Tibial artery (tissue), 4 donors: ENCODE results near the gene CROCC2.

ENCODE experiments used
- DNase-seq, 2 donors: peaks; one replicate each; pipeline ENCODE4 v3.0.0-alpha.2; 2019
- H3K27ac ChIP-seq, 2 donors: fragments of 200-600 bp; sonication (generic) in 1 of 2; 1 replicate in 1 of 2; 2 replicates in 1 of 2; pipeline ENCODE4 v1.5.1; 2018 to 2019; ENCODE audit warnings: mild to moderate bottlenecking in 1 of 2
- H3K27me3 ChIP-seq, 2 donors: fragments of 200-600 bp; sonication (generic) in 1 of 2; one replicate each; pipeline versions ENCODE4 v1.5.1 to v1.6.0; 2016 to 2019
- H3K36me3 ChIP-seq, 3 donors: fragments of 200-600 bp; sonication (generic) in 2 of 3; one replicate each; pipeline ENCODE4 v1.5.1; 2016 to 2019; ENCODE audit warnings: mild to moderate bottlenecking in 2 of 3
- H3K4me1 ChIP-seq, 4 donors: fragments of 200-600 bp; sonication (generic) in 2 of 4; 1 replicate in 3 of 4; 2 replicates in 1 of 4; pipeline ENCODE4 v1.5.1; 2016 to 2019
- H3K4me3 ChIP-seq, 2 donors: fragments of 200-600 bp; sonication (generic) in 1 of 2; 1 replicate in 1 of 2; 2 replicates in 1 of 2; pipeline ENCODE4 v1.5.1; 2018 to 2019; ENCODE audit warnings: mild to moderate bottlenecking in 2 of 2
- H3K9me3 ChIP-seq, 3 donors: fragments of 200-600 bp; sonication (generic) in 1 of 3; one replicate each; pipeline ENCODE4 v1.5.1; 2016 to 2019
- CTCF ChIP-seq, 2 experiments: fragments of 200-600 bp in 1 of 2; fragments of 450-650 bp in 1 of 2; IDR thresholded peaks; one replicate each; pipeline ENCODE4 v1.5.1; 2017 to 2019; ENCODE audit warnings: antibody characterized with exemption in 2 of 2, mild to moderate bottlenecking in 1 of 2, moderate library complexity in 1 of 2
- intact Hi-C: fragments of 100-400 bp; cut with DNase I; formaldehyde crosslinking; loops from one replicate; pipeline ENCODE4 v1.15.0; 2023; ENCODE audit warnings: low total_unique reads

The CROCC2 gene

GRCh38 chr2:240932724-240933047 lies 26.6 kb downstream of the CROCC2 start:
- no peaks in the 10 kb centered on the region for H3K4me1 ChIP-seq
- no peak for DNase-seq

DNA sequence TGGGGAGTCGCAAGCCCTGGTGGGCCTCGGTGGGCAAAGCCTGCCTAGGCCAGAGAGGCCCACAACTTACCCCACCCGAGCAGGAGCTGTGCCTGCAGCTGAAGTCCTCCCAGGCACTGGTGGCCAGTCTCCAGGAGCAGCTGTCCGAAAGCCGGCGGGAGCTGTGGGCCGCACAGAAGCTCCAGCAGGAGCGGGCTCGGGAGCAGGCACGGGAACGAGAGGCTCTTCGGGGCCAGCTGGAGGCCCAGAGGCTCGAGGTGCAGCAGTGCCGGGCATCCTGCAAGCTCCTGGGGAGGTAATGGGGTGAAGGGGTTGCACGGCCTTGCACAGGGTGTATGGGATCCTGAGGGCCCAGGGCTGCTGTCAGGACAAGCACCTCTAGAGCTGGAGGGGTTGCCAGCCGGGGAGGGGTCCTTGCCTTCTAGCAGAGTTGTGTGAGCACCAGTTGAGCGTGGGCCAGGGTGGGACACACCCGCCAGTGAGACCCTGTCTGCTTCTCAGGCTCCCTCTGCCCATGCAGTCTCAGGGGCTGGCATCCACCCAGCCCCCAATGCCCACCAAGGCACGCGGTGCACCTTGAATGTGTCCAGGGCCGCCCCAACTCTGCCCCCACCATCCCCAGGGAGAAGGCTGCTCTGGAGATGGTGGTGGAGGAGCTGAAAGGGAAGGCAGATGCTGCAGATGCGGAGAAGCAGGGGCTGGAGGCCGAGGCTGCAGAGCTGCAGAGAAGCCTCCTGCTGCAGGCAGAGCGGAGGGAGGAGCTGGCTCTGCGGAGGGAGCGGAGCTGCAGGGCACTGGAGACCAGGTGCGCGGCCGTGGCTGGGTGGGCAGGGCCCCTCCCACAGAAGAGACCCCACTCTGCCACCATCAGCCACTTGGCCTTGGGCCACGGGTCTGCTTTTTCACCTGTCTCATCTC lies 27.2 kb downstream of the CROCC2 start:
- DNase-seq = peak; percentile 13 to 59
- Histone ChIP-seq H3K4me1 (no peaks in the 10 kb centered on the region), H3K27me3 (peaks cover 0 to 36% of the 10 kb centered on the region in 2 donors), H3K36me3 (no peaks in the 10 kb centered on the region), H3K4me3 (no peak overlapping the region), H3K9me3 (peaks cover 0 to 12% (median 9%) of the 10 kb centered on the region in 3 donors), H3K27ac (no peak overlapping the region)
- no peak for TF ChIP-seq CTCF (IDR thresholded peaks at IDR 0.05)
- intact Hi-C loops = no loop called here

More at GRCh38 chr2:240932724-240933047, 26.6 kb downstream of the CROCC2 start:
- Histone ChIP-seq H3K4me3 (no peak overlapping the region), H3K36me3 (no peaks in the 10 kb centered on the region), H3K27me3 (peaks cover 0 to 36% of the 10 kb centered on the region in 2 donors), H3K9me3 (peaks cover 0 to 17% (median 13%) of the 10 kb centered on the region in 3 donors), H3K27ac (no peak overlapping the region)
- intact Hi-C loops = no loop called here
- TF ChIP-seq CTCF (IDR thresholded peaks at IDR 0.05) = no peak

DNA sequence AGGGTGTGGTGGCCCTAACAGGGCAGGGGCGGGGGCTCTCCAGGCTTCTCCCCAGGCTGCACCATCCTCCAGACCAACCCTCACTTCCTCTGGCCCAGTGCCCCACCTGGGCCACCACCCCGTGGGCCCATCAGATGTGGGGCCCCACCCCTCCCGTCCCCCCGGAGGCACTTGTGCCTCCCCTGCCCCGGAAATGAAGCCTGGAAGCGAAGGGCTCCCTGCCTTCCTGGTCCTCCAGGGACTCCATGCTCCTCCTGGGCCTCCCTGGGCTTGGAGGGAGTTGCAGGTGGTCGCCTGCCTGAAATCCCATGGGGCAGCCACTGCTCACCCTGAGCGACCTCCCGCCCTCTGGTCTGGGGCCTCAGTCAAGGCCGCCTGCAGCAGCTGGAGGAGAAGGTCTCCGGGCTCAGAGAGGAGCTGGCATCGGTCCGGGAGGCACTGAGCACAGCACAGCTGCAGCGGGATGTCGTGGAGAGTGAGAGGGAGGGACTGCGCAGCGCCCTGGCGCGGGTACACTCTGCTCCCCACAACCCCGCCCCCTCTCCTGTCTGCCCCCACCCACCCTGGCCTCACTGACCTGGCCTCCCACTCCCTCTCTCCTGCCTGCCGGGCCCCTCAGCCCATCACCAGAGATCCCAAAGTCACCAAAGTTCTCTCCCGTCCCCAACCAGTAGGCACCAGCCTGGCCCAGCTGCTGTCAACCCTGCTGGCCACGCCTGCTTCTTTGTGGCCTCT lies 28.0 kb downstream of the CROCC2 start:
- peaks cover 0 to 36% of the 10 kb centered on the region in 2 donors for H3K27me3 ChIP-seq
- peaks cover 0 to 9% (median 8%) of the 10 kb centered on the region in 3 donors for H3K9me3 ChIP-seq
- DNase-seq = peak in 1 of 2 donors; percentile 62
- no peak for TF ChIP-seq CTCF (IDR thresholded peaks at IDR 0.05)
- no peak overlapping the region for H3K27ac ChIP-seq
- H3K4me1 ChIP-seq = no peaks in the 10 kb centered on the region
- no peak overlapping the region for H3K4me3 ChIP-seq
- H3K36me3 ChIP-seq = no peaks in the 10 kb centered on the region
- intact Hi-C loops = no loop called here

DNA sequence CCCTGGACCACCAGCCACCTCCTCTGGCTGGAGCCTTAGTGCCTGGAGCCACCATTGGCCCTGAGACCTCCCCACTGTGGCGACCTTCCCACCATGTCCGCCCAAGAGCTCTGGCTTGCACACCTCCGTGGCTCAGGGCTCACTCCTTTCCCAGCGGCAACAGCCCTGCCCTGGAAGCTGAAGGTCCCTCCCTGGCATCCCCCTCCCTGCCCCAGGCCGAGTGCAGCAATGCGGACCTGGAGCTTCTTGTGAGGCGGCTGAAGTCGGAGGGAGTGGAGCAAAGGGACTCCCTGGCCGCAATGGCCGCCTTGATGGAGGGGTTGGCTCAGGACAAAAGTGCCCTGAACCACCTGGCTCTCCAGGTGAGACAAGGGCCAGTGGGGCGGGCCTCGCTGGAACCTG lies 28.6 kb downstream of the CROCC2 start:
- intact Hi-C loops = no loop called here
- no peak for TF ChIP-seq CTCF (IDR thresholded peaks at IDR 0.05)
- H3K36me3 ChIP-seq = no peaks in the 10 kb centered on the region
- peaks cover 0 to 32% of the 10 kb centered on the region in 2 donors for H3K27me3 ChIP-seq
- peaks cover 0 to 9% (median 8%) of the 10 kb centered on the region in 3 donors for H3K9me3 ChIP-seq
- H3K27ac ChIP-seq = no peak overlapping the region
- H3K4me1 ChIP-seq = no peaks in the 10 kb centered on the region
- DNase-seq = peak in 1 of 2 donors; percentile 14
- no peak overlapping the region for H3K4me3 ChIP-seq

DNA sequence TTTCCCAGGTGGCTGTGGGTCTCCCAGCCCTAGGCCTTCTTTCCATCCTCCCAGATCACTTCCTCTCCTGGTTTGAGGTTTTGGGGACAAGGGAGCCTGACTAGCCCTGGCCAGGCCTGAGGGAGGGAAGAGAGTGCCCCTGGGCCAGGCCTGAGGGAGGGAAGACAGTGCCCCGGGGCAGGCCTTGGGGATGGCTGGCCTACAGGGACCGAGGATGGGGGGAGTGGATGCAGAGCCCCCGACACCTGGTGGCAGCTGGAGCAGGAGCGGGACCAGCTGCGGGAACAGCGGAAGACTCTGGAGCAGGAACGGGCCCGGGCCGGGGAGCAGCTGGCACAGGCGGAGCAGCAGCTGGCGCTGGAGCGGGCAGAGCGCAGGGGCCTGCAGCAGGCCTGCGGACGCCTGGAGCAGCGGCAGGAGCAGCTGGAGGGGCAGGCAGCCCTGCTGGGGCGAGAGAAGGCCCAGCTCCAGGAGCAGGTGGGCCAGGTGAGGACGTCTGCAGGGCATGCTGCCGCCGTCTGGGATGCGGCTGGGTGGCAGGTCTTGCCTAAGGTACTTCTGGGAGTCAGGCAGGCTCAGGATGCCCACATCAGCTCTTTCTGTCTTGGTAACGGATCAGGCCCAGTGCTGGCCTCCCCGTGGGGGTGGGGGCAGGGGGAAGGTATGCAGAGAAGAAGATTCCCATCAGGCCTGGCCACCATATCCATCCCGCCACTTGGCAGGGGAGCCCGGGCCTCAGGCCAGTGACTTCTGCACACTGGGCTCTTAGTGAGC lies 29.2 kb downstream of the CROCC2 start:
- Histone ChIP-seq H3K36me3 (no peaks in the 10 kb centered on the region), H3K4me1 (no peaks in the 10 kb centered on the region), H3K9me3 (peaks cover 0 to 9% (median 8%) of the 10 kb centered on the region in 3 donors), H3K4me3 (no peak overlapping the region), H3K27ac (no peak overlapping the region), H3K27me3 (peaks cover 0 to 26% of the 10 kb centered on the region in 2 donors)
- no peak for TF ChIP-seq CTCF (IDR thresholded peaks at IDR 0.05)
- no peak for DNase-seq
- intact Hi-C loops = no loop called here
